Breast epithelium (tissue), 3 donors: Measurements from ENCODE around the gene UCP2.

Experiments
- POLR2A ChIP-seq: fragments of 450-650 bp; IDR thresholded peaks from one replicate; pipeline ENCODE4 v1.6.1; 2016; ENCODE audit warnings: antibody characterized with exemption, mild to moderate bottlenecking, moderate library complexity
- POLR2AphosphoS5 ChIP-seq, 3 donors: sonication (generic); formaldehyde crosslinking; IDR thresholded peaks; one replicate each; pipeline ENCODE4 v1.6.1; 2017; ENCODE audit warnings: antibody characterized with exemption in 3 of 3
- TF ChIP-seq, protein P1 (sequence below), 3 donors: fragments of 450-650 bp; IDR thresholded peaks; one replicate each; pipeline ENCODE4 v1.5.1; 2016 to 2017; ENCODE audit warnings: antibody characterized with exemption in 3 of 3, mild to moderate bottlenecking in 3 of 3, moderate library complexity in 3 of 3

DNA sequence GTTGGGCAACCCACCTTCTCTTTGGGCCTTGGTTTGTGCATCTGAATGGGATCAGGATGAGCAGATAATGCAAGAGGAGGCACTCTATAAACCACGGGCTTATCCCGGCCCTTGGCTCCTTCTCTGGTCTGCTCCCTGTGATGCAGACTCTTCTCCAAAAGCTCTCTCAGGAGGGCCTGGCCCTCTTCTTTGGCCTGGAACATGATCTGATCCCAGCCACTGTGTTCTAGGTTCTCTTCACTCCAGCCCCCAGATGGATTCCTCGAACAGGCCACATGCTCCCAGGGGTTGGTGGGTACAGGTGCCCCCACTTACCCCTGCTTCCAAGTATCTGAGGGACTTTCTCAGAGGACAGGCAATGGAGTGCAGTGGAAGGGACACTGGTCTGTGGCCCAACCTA is 35.0 kb upstream of the UCP2 start:
- TF ChIP-seq, protein P1, sequence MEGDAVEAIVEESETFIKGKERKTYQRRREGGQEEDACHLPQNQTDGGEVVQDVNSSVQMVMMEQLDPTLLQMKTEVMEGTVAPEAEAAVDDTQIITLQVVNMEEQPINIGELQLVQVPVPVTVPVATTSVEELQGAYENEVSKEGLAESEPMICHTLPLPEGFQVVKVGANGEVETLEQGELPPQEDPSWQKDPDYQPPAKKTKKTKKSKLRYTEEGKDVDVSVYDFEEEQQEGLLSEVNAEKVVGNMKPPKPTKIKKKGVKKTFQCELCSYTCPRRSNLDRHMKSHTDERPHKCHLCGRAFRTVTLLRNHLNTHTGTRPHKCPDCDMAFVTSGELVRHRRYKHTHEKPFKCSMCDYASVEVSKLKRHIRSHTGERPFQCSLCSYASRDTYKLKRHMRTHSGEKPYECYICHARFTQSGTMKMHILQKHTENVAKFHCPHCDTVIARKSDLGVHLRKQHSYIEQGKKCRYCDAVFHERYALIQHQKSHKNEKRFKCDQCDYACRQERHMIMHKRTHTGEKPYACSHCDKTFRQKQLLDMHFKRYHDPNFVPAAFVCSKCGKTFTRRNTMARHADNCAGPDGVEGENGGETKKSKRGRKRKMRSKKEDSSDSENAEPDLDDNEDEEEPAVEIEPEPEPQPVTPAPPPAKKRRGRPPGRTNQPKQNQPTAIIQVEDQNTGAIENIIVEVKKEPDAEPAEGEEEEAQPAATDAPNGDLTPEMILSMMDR (IDR thresholded peaks at IDR 0.05) = no peak
- TF ChIP-seq POLR2A (no peak), POLR2AphosphoS5 (IDR thresholded peaks at IDR 0.05) (no peak)
